Measurements from ENCODE around the gene RDH13. TPM values are rescaled to one million over a fixed set of nuclear protein-coding genes. Genes with fewer than 3 reads are reported as not detected.

The RDH13 gene
- total RNA-seq, 4 donors from 2014 or later = 28.4 to 125 (median 61.7) TPM

DNA sequence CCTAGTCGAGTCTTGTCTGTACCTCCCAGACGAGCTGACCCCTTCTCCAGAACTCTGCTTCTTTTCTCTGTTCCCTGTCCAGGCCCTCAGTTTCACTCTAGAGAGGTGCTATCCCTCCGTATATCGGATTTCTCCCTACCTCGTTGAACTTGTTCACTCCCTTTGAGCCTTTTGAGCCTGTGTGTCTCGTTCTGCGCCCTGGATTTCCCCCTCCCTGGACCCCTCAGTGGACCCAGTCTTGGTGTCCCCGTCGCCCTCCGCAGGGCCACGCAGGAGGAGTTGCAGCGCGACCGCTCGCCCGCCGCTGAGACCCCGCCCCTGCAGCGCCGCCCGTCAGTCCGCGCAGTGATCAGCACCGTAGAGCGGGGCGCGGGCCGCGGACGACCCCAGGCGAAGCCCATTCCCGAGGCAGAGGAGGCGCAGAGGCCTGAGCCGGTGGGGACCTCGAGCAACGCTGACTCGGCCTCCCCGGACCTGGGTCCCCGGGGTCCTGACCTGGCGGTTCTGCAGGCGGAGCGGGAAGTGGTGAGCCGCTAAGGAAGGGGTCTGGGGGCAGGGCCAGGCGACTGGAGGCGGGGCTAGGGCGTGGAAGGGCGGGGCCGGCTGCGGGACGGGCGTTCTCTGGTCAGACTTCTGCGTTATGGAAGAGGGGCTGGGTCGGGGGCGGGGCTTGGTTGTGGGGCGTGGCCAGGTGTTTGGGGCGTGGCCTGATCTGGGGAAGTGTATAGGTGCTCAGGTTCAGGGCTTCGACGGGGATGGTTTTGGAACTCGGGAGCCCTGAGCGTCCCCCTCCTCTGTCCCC lies 18.2 kb upstream of the RDH13 start:
- H3K27ac ChIP-seq = peak overlapping the region; percentile 77 to 86 (median 81)

DNA sequence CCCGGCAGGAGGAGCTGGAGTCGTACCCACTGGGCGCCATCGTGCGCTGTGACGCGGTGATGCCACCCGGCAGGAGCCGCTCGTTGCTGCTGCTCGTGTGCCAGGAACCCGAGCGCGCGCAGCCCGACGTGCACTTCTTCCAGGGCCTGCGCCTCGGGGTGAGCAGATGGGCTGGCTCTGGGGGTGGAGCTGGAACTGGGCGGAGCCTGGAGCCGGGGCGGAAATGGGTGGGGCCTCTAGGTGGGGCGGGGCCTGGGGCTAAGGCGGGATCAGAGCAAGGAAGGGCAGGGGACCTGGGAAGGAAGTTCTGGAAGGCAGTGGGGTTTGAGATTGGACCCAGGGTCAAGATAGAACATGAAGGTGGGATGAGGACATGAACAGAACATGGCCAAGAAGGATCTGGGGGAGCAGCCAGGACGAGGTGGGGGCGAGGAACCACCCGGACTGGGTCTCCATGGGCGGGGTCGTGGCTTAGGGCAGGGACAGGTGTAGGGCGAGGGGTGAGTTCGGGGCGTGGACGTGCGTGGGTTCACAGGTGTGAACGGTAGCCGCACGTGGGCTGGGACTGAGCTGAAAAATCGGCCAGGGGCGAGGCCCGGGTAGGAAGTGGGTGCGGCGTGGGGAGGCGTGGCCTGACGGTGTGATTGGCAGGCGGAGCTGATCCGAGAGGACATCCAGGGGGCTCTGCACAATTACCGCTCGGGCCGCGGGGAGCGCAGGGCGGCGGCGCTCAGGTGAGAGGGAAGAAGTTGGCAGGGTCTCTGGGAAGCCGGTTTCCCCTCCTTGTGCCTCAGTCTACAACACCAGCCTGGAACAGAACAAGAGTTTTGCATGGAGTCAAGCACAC lies 17.4 kb upstream of the RDH13 start:
- Histone ChIP-seq H3K4me1 (peaks cover 5 to 30% (median 22%) of the 10 kb centered on the region in 4 donors), H3K27me3 (peaks cover 62% of the 10 kb centered on the region), H3K27ac (peak overlapping the region; percentile 77 to 86 (median 81)), H3K4me3 (peak overlapping the region in 3 of 4 donors; percentile 48 to 60 (median 54)), H3K36me3 (no peaks in the 10 kb centered on the region), H3K9me3 (no peaks in the 10 kb centered on the region)
- intact Hi-C loops (cut with DNase I; ENCODE audit: low total_unique reads) = no loop called here
- TF ChIP-seq, protein P1, sequence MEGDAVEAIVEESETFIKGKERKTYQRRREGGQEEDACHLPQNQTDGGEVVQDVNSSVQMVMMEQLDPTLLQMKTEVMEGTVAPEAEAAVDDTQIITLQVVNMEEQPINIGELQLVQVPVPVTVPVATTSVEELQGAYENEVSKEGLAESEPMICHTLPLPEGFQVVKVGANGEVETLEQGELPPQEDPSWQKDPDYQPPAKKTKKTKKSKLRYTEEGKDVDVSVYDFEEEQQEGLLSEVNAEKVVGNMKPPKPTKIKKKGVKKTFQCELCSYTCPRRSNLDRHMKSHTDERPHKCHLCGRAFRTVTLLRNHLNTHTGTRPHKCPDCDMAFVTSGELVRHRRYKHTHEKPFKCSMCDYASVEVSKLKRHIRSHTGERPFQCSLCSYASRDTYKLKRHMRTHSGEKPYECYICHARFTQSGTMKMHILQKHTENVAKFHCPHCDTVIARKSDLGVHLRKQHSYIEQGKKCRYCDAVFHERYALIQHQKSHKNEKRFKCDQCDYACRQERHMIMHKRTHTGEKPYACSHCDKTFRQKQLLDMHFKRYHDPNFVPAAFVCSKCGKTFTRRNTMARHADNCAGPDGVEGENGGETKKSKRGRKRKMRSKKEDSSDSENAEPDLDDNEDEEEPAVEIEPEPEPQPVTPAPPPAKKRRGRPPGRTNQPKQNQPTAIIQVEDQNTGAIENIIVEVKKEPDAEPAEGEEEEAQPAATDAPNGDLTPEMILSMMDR (IDR thresholded peaks at IDR 0.05) = no peak
- TF ChIP-seq POLR2AphosphoS5 (IDR thresholded peaks at IDR 0.05) (peak; percentile 38 to 59 (median 42)), POLR2A (IDR thresholded peaks at IDR 0.05) (no peak)
- peak; percentile 91 for DNase-seq
- in situ Hi-C loops (cut with MboI; ENCODE audit: low pct_ligation_motif_present in 1 of 4, low pct_unique_long_range_greater_than_20kb in 1 of 4, low sequenced_read_pairs in 3 of 4) = no loop called here
- WGBS, 2 donors (ENCODE audit: low coverage in 1 of 2) = 10% methylated on average over 55 of the region's 55 CpGs; no CpG with 5 or more reads in 1 of the 2 donors

More for the DNA sequence above, 18.2 kb upstream of the RDH13 start:
- Histone ChIP-seq H3K4me3 (peak overlapping the region; percentile 6 to 60 (median 51)), H3K4me1 (peaks cover 5 to 32% (median 23%) of the 10 kb centered on the region in 4 donors), H3K9me3 (no peaks in the 10 kb centered on the region), H3K36me3 (no peaks in the 10 kb centered on the region), H3K27me3 (peaks cover 70% of the 10 kb centered on the region)
- TF ChIP-seq POLR2AphosphoS5 (IDR thresholded peaks at IDR 0.05) (peak; percentile 58 to 76 (median 66)), POLR2A (IDR thresholded peaks at IDR 0.05) (peak; percentile 57), EP300 (IDR thresholded peaks at IDR 0.05; ENCODE audit: low read depth) (no peak)
- TF ChIP-seq, protein P1 (IDR thresholded peaks at IDR 0.05) = no peak
- WGBS, 2 donors (ENCODE audit: low coverage in 1 of 2) = 2% methylated on average over 10 to 51 of the region's 60 CpGs
- in situ Hi-C loops (cut with MboI; ENCODE audit: low pct_ligation_motif_present in 1 of 4, low pct_unique_long_range_greater_than_20kb in 1 of 4, low sequenced_read_pairs in 3 of 4) = no loop called here
- peak; percentile 93 for DNase-seq
- intact Hi-C loops (cut with DNase I; ENCODE audit: low total_unique reads) = no loop called here

DNA sequence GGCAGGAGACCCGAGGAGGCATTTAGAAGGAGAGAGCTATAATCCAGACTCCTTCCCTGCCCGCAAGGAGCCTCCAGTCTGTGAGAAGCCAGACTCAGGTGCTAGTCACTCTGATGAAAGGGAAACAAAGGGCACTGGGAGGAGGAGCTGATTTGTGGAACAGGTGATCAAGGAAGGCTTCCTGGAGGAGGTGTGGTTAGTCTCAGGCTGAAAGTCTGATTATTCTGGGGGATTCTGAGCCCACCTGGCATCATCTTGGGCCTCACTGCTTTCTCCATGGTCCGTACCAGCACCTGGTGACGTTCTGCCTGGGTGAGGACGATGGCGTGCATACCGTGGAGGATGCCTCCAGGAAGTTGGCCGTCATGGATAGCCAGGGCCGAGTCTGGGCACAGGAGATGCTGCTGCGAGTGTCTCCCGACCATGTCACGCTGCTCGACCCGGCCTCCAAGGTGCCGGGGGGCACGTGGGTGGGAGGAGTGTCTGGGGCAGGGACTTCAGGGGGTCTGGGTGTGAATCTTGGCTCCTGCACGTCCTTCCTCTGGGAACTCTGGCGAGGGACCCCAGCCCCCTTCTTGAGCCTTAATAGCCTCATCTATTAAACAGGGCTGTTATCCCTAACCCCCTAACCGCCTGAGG lies 16.6 kb upstream of the RDH13 start:
- Histone ChIP-seq H3K36me3 (no peaks in the 10 kb centered on the region), H3K27ac (peak overlapping the region in 3 of 4 donors; percentile 80 to 86 (median 82)), H3K4me1 (peaks cover 5 to 30% (median 22%) of the 10 kb centered on the region in 4 donors), H3K27me3 (peaks cover 53% of the 10 kb centered on the region), H3K9me3 (no peaks in the 10 kb centered on the region), H3K4me3 (peak overlapping the region in 1 of 4 donors; percentile 54)
- in situ Hi-C loops (cut with MboI; ENCODE audit: low pct_ligation_motif_present in 1 of 4, low pct_unique_long_range_greater_than_20kb in 1 of 4, low sequenced_read_pairs in 3 of 4) (no loop called here), intact Hi-C loops (cut with DNase I; ENCODE audit: low total_unique reads) (no loop called here)
- WGBS, 2 donors (ENCODE audit: low coverage in 1 of 2) = 87 to 100% methylated on average over 1 to 19 of the region's 19 CpGs
- DNase-seq = no peak
- TF ChIP-seq POLR2A (IDR thresholded peaks at IDR 0.05) = no peak
- TF ChIP-seq, protein P1 (IDR thresholded peaks at IDR 0.05) = no peak
- TF ChIP-seq POLR2AphosphoS5 (IDR thresholded peaks at IDR 0.05) = no peak
- TF ChIP-seq EP300 (IDR thresholded peaks at IDR 0.05; ENCODE audit: low read depth) = no peak
